ENCODE data around the gene NSFL1C.

Gene NSFL1C

DNA sequence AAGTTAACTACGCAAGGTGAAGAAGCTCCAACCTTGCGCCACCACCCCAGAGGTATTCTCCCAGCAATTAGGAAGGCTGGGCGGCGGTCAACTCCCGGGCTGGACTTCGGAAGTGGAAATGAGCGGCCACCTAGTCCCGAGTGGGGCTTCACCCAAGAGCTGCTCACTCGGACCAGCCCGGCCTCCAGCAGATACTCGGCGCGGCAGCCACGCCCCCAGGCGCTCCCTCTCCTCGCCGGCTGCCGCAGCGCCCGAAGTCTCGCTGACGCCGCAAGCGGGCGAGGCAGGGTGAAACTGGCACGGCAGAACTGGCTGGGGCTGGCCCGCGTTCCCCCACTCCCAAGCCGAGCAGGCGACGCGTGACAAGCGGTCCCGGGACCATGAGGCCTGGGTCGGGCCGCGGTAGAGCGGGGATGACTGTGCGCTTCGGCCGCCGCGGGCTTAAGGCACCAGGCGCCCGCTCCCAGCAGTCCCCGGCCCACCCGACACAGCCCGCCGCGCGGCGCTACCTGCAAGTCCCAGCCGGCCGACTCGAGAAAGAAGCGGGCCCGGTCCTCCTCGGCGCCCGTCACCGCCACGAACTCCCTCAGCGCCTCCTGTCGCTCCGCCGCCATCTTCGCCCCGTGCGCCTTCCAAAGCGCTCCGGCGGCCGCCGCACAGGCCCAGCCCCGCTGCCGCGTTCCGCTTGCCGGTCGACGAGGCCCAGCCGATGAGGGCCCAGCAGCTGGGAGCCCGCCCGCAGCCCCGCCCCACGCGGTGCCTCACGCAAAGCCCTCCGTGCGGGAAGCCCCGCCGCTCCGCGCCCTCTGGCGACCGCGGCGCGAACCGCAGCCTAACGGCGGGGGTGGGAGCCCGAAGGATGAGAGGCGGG is at the start of gene NSFL1C:
TSS of gene NSFL1C (minus strand) at position 639 of the 871 bp plus-strand sequence. CDS start at position 614, 25 bp downstream.
- peak; percentile 95 for DNase-seq (ENCODE audit: low read depth, low spot score)
- H3K4me3 ChIP-seq (ENCODE audit: low read depth, low read length): peak within 1 kb of the TSS; percentile 76
- TF ChIP-seq, protein P1, sequence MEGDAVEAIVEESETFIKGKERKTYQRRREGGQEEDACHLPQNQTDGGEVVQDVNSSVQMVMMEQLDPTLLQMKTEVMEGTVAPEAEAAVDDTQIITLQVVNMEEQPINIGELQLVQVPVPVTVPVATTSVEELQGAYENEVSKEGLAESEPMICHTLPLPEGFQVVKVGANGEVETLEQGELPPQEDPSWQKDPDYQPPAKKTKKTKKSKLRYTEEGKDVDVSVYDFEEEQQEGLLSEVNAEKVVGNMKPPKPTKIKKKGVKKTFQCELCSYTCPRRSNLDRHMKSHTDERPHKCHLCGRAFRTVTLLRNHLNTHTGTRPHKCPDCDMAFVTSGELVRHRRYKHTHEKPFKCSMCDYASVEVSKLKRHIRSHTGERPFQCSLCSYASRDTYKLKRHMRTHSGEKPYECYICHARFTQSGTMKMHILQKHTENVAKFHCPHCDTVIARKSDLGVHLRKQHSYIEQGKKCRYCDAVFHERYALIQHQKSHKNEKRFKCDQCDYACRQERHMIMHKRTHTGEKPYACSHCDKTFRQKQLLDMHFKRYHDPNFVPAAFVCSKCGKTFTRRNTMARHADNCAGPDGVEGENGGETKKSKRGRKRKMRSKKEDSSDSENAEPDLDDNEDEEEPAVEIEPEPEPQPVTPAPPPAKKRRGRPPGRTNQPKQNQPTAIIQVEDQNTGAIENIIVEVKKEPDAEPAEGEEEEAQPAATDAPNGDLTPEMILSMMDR (IDR thresholded peaks at IDR 0.05; ENCODE audit: low read depth, low read length): peak; percentile 85
- in situ Hi-C loops (cut with HindIII; ENCODE audit: low sequenced_read_pairs): no loop called here

DNA sequence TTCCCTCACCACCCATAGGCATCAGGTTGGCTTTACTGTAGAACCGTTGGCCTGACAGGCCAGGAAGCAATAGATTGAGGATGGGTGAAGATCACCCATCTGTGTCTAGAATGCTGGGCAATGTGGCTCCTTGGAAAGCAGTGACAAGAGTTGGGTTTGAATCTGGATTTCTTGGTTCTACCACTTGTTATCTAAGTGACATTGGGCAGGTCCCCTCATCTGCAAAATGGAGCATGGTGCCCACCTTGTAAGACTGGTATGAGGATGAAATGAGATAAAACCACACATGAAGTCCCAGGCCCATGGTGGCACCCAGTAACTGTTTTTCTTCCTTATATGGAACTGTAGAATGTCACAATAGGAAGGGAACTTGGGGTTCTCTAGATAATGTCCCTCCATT is 47.2 kb upstream of the NSFL1C start:
- no peak overlapping the region for H3K4me3 ChIP-seq (ENCODE audit: low read depth, low read length)
- DNase-seq (ENCODE audit: low read depth, low spot score): no peak
- in situ Hi-C loops (cut with HindIII; ENCODE audit: low sequenced_read_pairs): no loop called here
- TF ChIP-seq, protein P1 (IDR thresholded peaks at IDR 0.05; ENCODE audit: low read depth, low read length): no peak

DNA sequence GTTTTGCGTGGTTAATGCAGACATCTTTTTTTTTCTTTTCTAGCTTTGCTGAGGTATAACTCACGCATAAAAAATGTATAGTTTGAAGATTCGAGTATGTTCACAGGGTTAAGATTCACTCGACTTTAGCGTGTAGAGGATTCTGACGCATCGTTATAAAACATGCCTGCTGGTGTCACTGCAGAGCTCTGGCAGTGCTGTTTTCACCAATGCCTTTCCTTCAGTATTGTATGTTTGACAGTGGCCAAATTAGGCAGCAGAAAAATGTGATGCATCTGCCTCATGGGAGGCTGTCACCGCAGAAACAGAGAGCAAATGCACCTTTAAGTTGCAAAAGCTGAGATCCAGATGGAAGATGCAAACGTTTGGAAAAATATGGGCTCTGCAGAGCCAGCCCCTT is 42.6 kb upstream of the NSFL1C start:
- in situ Hi-C loops (cut with HindIII; ENCODE audit: low sequenced_read_pairs): no loop called here
- DNase-seq (ENCODE audit: low read depth, low spot score): peak; percentile 12
- H3K4me3 ChIP-seq (ENCODE audit: low read depth, low read length): no peak overlapping the region
- TF ChIP-seq, protein P1 (IDR thresholded peaks at IDR 0.05; ENCODE audit: low read depth, low read length): peak; percentile 53

DNA sequence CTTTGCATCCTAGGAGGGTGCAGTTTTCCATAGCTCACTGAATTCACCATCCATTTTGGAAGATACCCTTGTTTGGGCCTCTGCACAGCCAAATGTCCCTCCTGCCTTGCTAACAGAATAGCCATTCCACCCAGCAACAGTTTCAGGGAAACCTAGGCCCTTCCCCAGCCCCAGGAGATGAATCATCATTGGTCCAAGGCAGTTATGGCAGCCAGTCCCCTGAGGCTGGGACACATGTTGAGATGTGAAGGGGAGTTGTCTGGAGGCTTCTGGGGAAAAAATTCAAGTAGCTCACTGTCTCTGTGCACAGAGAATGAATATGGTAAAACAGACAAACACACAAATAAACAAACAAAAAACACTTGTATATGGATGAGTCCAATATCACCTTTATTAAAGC is 41.9 kb upstream of the NSFL1C start:
- DNase-seq (ENCODE audit: low read depth, low spot score): no peak
- no peak overlapping the region for H3K4me3 ChIP-seq (ENCODE audit: low read depth, low read length)
- TF ChIP-seq, protein P1 (IDR thresholded peaks at IDR 0.05; ENCODE audit: low read depth, low read length): no peak
- in situ Hi-C loops (cut with HindIII; ENCODE audit: low sequenced_read_pairs): no loop called here

DNA sequence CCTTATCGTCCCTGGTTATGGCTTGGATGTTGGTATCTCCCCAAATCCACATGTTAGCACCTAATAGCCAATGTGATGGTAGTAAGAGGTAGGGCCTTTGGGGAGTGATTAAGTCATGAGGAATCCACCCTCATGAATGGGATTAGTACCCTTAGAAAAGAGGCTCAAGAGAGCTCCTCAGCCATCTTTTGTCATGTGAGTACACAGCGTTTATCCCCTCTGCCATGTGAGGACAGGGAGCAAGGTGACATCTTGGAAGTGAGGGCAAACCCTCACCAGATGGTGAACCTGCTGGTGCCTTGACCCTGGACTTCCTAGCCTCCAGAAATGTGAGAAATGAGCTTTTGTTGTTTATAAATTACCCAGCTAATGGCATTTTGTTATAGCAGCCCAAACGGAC is 40.6 kb upstream of the NSFL1C start:
- TF ChIP-seq, protein P1 (IDR thresholded peaks at IDR 0.05; ENCODE audit: low read depth, low read length): no peak
- no peak for DNase-seq (ENCODE audit: low read depth, low spot score)
- in situ Hi-C loops (cut with HindIII; ENCODE audit: low sequenced_read_pairs): no loop called here
- no peak overlapping the region for H3K4me3 ChIP-seq (ENCODE audit: low read depth, low read length)

DNA sequence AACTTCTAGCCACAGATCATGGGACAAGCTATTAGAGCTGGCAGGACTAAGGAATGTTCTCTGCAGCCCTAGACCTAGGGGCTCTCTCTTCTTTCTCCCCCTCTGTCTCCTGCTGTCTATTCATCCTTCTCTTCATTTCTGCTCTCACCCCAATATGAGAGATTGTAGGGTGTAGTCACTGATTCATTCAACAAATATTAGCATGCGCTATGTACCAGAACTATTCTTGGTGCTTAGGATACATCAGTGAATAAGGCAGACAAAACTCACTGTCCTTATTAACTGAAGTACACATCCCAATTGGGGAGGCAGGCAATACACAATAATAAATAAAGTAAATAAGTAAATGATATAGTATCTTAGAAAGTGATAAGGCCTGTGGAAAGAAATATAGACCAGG is 39.2 kb upstream of the NSFL1C start:
- H3K4me3 ChIP-seq (ENCODE audit: low read depth, low read length): no peak overlapping the region
- no peak for DNase-seq (ENCODE audit: low read depth, low spot score)
- TF ChIP-seq, protein P1 (IDR thresholded peaks at IDR 0.05; ENCODE audit: low read depth, low read length): no peak
- in situ Hi-C loops (cut with HindIII; ENCODE audit: low sequenced_read_pairs): no loop called here

Measured in astrocyte of the spinal cord (primary cell).